CD14-positive monocyte (primary cell): Measurements from ENCODE around the gene ZNF232. TPM values are rescaled to one million over a fixed set of nuclear protein-coding genes. Genes with fewer than 3 reads are reported as not detected.
A peak's percentile ranks its signal among the peaks of the same experiment; 100 is the strongest.
"Not testable (repeated sequence)": the region's sequence is repeated elsewhere in the genome, so short reads cannot be mapped to it uniquely, and the experiment has no call there.

Experiments
- DNase-seq, 3 donors: peaks; one replicate each; pipeline ENCODE4 v3.0.0-alpha.2; 2011 to 2022
- H2AFZ ChIP-seq: 2 replicates; pipeline ENCODE4 v1.6.0; 2012; ENCODE audit warnings: mild to moderate bottlenecking, low read depth, low read length, inconsistent platforms; ENCODE audit not compliant: insufficient read depth, poor library complexity, severe bottlenecking
- H3K27ac ChIP-seq, 2 donors: 1 replicate in 1 of 2; 2 replicates in 1 of 2; pipeline ENCODE4 v1.5.1; 2012 to 2013; ENCODE audit warnings: low read length in 2 of 2, control low read depth in 1 of 2, inconsistent platforms in 1 of 2, low read depth in 1 of 2, mild to moderate bottlenecking in 1 of 2
- H3K27me3 ChIP-seq, 2 donors: one replicate each; pipeline versions ENCODE4 v1.6.0 to v1.6.1; 2011 to 2013; ENCODE audit warnings: low read length in 2 of 2; ENCODE audit not compliant: control insufficient read depth in 2 of 2, insufficient read depth in 2 of 2
- H3K36me3 ChIP-seq, 2 donors: replicated peaks in 1 of 2; 1 replicate in 1 of 2; 2 replicates in 1 of 2; pipeline versions ENCODE4 v1.5.1 to v1.6.1; 2012 to 2013; ENCODE audit warnings: low read length in 2 of 2, control low read depth in 1 of 2, inconsistent platforms in 1 of 2, mild to moderate bottlenecking in 1 of 2; ENCODE audit not compliant: insufficient read depth in 2 of 2, control insufficient read depth in 1 of 2
- H3K4me1 ChIP-seq, 2 donors: 1 replicate in 1 of 2; 2 replicates in 1 of 2; pipeline versions ENCODE4 v1.5.1 to v1.6.1; 2012 to 2013; ENCODE audit warnings: low read length in 2 of 2, control low read depth in 1 of 2, inconsistent platforms in 1 of 2, mild to moderate bottlenecking in 1 of 2, moderate library complexity in 1 of 2; ENCODE audit not compliant: insufficient read depth in 2 of 2, control insufficient read depth in 1 of 2
- H3K4me2 ChIP-seq: replicated peaks from 2 replicates; pipeline ENCODE3; 2012; ENCODE audit warnings: low read length, moderate library complexity, mild to moderate bottlenecking; ENCODE audit not compliant: poor library complexity, severe bottlenecking; ENCODE audit errors: extremely low read depth
- H3K4me3 ChIP-seq, 3 experiments: fragments of 200-600 bp in 1 of 3; sonication (generic) in 1 of 3; replicated peaks in 1 of 3; 1 replicate in 2 of 3; 2 replicates in 1 of 3; pipeline ENCODE4 v1.5.1; 2011 to 2013; ENCODE audit warnings: low read length in 3 of 3, mild to moderate bottlenecking in 3 of 3, control low read depth in 2 of 3, low read depth in 2 of 3, inconsistent platforms in 1 of 3, moderate library complexity in 1 of 3
- H3K79me2 ChIP-seq: 2 replicates; pipeline ENCODE4 v1.6.0; 2012; ENCODE audit warnings: mild to moderate bottlenecking, control low read depth, inconsistent platforms, low read length, moderate library complexity; ENCODE audit not compliant: insufficient read depth
- H3K9ac ChIP-seq: 2 replicates; pipeline ENCODE4 v1.6.0; 2017; ENCODE audit warnings: low read length, mild to moderate bottlenecking; ENCODE audit not compliant: insufficient read depth, poor library complexity, severe bottlenecking
- H3K9me3 ChIP-seq, 2 donors: replicated peaks in 1 of 2; 1 replicate in 1 of 2; 2 replicates in 1 of 2; pipeline versions ENCODE4 v1.5.1 to v1.6.1; 2012 to 2013; ENCODE audit warnings: low read length in 2 of 2, control low read depth in 1 of 2; ENCODE audit not compliant: control insufficient read depth in 1 of 2, insufficient read depth in 1 of 2
- H4K20me1 ChIP-seq: 2 replicates; pipeline ENCODE4 v1.6.0; 2012; ENCODE audit warnings: mild to moderate bottlenecking, low read length, control low read depth, moderate library complexity; ENCODE audit not compliant: insufficient read depth
- H3K27ac Mint-ChIP-seq, 7 donors: one replicate each; pipeline ENCODE4 v1.8.0; 2020; ENCODE audit warnings: mild to moderate bottlenecking in 7 of 7, mixed read lengths in 7 of 7, moderate library complexity in 6 of 7, inconsistent platforms in 2 of 7
- H3K27me3 Mint-ChIP-seq, 3 donors: one replicate each; pipeline ENCODE4 v1.8.0; 2021 to 2022; ENCODE audit warnings: low read depth in 3 of 3, mild to moderate bottlenecking in 3 of 3, mixed read lengths in 3 of 3, moderate library complexity in 3 of 3, inconsistent platforms in 1 of 3
- H3K36me3 Mint-ChIP-seq, 2 donors: one replicate each; pipeline ENCODE4 v1.8.0; 2020; ENCODE audit warnings: mixed read lengths in 2 of 2, inconsistent platforms in 1 of 2, mild to moderate bottlenecking in 1 of 2
- H3K4me1 Mint-ChIP-seq: one replicate; pipeline ENCODE4 v1.8.0; 2020; ENCODE audit warnings: mild to moderate bottlenecking, mixed read lengths
- H3K4me3 Mint-ChIP-seq, 2 donors: one replicate each; pipeline ENCODE4 v1.8.0; 2020; ENCODE audit warnings: mild to moderate bottlenecking in 2 of 2, mixed read lengths in 2 of 2, moderate library complexity in 1 of 2
- H3K9me3 Mint-ChIP-seq, 7 donors: one replicate each; pipeline ENCODE4 v1.8.0; 2020 to 2022; ENCODE audit warnings: mixed read lengths in 7 of 7, mild to moderate bottlenecking in 6 of 7, moderate library complexity in 6 of 7, inconsistent platforms in 2 of 7
- CTCF ChIP-seq: fragments of 200-600 bp; IDR thresholded peaks from one replicate; pipeline ENCODE4 v1.8.0; 2022; ENCODE audit warnings: antibody characterized with exemption, mild to moderate bottlenecking
- WGBS: methylation state at CpG from one replicate; pipeline ENCODE4 v1.1.5; 2013; ENCODE audit warnings: missing lambda C conversion rate; ENCODE audit not compliant: insufficient coverage; 5-methylcytosine and 5-hydroxymethylcytosine counted together
- intact Hi-C, 2 donors: fragments of 100-400 bp; cut with micrococcal nuclease; formaldehyde crosslinking; loops; one replicate each; pipeline versions ENCODE4 v1.15.0 to v1.15.1; 2023
- polyA plus RNA-seq, 3 donors: library from polyadenylated mRNA; depleted of rRNA in 1 of 3; unstranded in 2 of 3; stranded (reverse) in 1 of 3; fragments of 300-500 nt in 2 of 3; fragments of >200 nt in 1 of 3; fragmentation: Illumina TruSeq in 2 of 3; gene quantifications; 1 replicate in 2 of 3; 2 replicates in 1 of 3; pipeline ENCODE4 v1.2.3, GENCODE V29; 2012 to 2021

The ZNF232 gene
- polyA plus RNA-seq, 3 donors: 2.2 to 3.1 (median 3.0) TPM

GRCh38 chr17:5124125-5124760, 12.6 kb upstream of the ZNF232 start:
- H3K9me3 ChIP-seq, H3K9me3 Mint-ChIP-seq, H3K4me3 ChIP-seq, H3K4me2 ChIP-seq, H3K27ac ChIP-seq, H3K36me3 Mint-ChIP-seq, H3K36me3 ChIP-seq, intact Hi-C loops, DNase-seq, H4K20me1 ChIP-seq, H2AFZ ChIP-seq, H3K79me2 ChIP-seq, H3K4me1 Mint-ChIP-seq, H3K9ac ChIP-seq, H3K4me1 ChIP-seq: not testable (repeated sequence)
- WGBS: 87% methylated on average over 2 of the region's 5 CpGs
- peaks cover 3 to 26% of the 10 kb centered on the region in 2 donors for H3K27me3 ChIP-seq
- peak overlapping the region in 1 of 2 donors; percentile 74 for H3K4me3 Mint-ChIP-seq
- peaks cover 30 to 46% (median 40%) of the 10 kb centered on the region in 3 donors for H3K27me3 Mint-ChIP-seq
- peak overlapping the region in 1 of 7 donors; percentile 2 for H3K27ac Mint-ChIP-seq

- H3K4me1 ChIP-seq: peaks cover 4 to 8% of the 10 kb centered on the region in 2 donors
- H3K79me2 ChIP-seq: no peaks in the 10 kb centered on the region
- DNase-seq: no peak
- no peak overlapping the region for H3K4me3 ChIP-seq
- Mint-ChIP-seq H3K4me3 (peak overlapping the region in 1 of 2 donors; percentile 74), H3K36me3 (peaks cover 0 to 4% of the 10 kb centered on the region in 2 donors), H3K27me3 (peaks cover 31 to 52% (median 41%) of the 10 kb centered on the region in 3 donors), H3K27ac (no peak overlapping the region), H3K9me3 (peaks cover 2 to 8% (median 4%) of the 10 kb centered on the region in 7 donors), H3K4me1 (peaks cover 6% of the 10 kb centered on the region)
- H3K36me3 ChIP-seq: no peaks in the 10 kb centered on the region
- H2AFZ ChIP-seq: peak overlapping the region; percentile 79
- H3K27ac ChIP-seq: no peak overlapping the region
- no peaks in the 10 kb centered on the region for H4K20me1 ChIP-seq
- no peaks in the 10 kb centered on the region for H3K9me3 ChIP-seq
- intact Hi-C loops: no loop called here
- no peak overlapping the region for H3K9ac ChIP-seq
- H3K27me3 ChIP-seq: peaks cover 3 to 30% of the 10 kb centered on the region in 2 donors
- WGBS: 50% methylated on average over 49 of the region's 53 CpGs
- peak overlapping the region; percentile 58 for H3K4me2 ChIP-seq
- no peak for TF ChIP-seq CTCF
Measured at GRCh38 chr17:5123343-5124124, 11.9 kb upstream of the ZNF232 start.
